SW480 (cell line): ENCODE data around the gene BRF1.

ENCODE experiments used
- DNase-seq: peaks from one replicate; pipeline ENCODE4 v3.0.0-alpha.2; 2016; ENCODE audit warnings: low spot score

BRF1 gene

DNA sequence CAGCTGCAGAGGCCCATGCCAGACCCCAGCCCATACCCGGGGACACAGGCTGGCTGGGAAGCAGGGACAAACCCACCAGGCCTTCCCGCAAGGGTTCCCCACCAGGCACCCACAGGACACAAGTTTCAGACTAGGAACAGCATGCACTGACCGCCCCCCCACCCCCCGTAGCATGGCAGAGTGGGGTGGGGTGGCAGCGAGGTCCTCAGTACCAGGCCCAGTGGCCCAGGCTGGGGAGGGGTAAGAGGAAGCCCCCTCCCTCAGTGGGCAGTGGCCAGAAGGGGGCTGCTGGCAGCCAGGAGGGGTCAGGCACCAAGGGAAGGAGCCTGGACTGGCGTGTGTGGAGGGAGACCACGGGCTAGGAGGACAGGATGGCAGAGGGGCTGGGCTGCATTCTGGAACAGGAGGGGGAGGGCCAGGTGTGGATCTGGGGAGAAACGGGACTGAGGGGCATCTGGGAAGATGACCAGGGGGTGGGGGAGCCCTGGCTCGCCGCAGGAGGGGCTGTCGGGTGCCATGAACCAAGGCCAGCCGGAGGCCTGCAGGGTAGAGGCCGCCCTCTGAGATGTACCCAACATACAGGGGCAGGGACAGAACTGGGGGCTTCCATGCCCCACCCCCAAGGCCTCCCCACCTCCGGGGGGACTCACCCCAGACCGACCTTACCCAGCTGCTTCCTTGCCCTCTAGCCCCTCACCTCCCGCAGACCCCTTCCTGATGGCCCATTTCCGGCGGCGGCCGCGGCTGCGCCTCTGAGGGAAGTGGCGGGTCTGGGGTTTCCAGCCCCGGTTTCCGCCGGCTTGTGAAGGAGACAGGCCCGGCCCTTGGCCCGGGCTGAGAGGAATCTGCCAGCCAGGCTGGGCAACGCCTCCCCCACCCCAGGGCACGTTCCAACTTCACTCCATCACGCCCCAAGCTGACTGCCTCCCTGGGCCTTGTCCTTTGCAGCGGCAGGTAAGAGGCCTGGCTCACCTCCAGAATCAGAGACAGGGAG, 126.6 kb downstream of the BRF1 start:
- no peak for DNase-seq

- no peak for DNase-seq
These were observed 127.7 kb downstream of the BRF1 start for GRCh38 chr14:105173145-105173544.

- no peak for DNase-seq
These were observed 128.3 kb downstream of the BRF1 start for GRCh38 chr14:105172476-105172875.

- DNase-seq, result peak; percentile 42
These were observed 129.7 kb downstream of the BRF1 start for GRCh38 chr14:105171004-105171673.

DNA sequence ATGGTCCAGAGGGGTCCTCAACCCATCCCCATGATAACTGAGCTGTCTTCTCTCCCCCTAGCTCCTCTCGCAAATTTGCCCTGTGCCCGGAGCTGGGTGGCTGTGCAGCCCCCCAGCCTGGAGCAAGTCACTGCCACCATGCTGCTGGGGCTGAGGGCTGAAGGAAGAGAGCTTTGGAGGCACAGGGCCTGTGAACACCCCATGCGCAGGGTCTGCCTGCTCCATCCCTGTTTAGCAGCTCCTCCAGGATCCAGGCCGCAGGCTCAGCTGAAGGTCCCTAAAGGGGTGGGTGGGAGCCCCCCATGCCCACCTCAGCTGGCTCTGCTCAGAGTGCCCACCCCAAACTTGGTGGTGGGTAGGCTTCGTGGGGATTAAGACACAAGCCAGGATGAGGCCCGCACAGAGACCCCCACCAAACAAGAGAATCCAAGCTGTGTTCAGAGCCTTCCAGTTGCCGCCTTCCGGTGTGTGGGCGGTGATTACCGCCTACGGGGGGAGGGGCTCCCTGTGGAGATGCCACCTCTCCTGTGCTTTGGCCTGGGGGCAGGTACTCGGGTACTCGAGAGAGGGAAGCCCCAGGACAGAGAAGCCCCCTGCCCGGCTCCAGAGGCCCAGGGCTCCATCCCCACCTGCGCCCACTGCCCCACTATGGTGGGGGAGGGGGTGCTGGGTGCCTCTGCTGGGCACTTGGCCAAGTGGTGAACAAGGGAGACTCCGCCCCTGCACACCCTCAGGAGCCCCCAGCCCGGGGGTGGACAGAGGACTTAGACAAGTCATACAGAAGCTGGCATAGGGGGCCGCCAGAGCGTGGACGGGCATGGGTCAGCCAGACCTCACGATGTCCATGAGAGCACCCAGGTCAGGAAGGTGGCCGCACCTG, 130.8 kb downstream of the BRF1 start:
- no peak for DNase-seq

DNA sequence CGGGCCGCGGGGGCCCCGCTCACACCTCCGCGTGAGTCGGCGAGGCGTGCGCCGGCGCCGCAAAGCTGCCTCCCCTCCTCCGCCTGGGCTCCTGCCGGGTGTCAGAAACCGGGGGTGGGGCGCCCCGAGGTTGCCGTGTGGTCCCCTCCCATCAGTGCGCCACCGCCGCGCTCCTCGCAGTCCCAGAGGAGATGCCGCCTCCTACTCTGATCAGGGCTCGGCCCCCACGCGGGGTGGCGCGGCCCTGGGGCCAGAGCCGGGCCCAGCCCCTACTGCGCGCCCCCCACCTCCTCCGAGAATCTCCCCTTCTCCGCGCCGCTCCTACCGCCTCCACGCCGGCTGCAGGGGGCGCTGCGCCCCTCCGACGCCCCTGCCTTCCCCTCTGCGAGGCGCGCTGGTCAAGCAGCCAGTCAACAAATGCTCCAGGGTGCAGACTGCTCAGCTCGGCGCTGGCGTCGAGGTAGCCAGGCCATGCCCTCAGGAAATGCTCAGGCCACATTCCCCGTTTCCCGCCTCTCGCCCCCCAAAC, 131.8 kb downstream of the BRF1 start:
- peak; percentile 60 for DNase-seq

DNA sequence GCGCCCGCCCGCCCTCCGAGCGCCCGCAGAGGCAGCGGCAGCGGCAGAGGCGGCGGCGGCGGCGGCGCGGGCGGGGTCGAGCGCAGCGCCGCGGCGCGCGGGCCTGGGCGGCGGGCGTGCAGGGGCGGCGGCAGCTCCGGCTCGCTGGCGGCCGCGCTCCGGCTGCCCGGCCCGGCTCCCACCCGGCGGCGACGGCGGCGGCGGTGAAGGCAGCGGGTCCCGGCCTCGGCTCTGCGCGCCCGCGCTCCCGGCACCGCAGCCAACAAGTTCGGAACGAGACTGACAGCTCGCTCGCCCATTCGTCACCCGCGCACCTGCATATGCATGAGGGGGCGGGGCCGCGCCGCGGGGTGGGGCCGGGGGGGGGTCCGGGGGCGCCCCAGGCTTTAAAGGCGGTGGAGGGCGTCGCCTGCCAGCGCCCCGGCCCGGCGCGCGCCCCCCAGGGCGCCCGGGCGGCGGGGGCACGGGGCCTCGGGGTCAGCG, 132.3 kb downstream of the BRF1 start, which contains the start of gene JAG2:
Gene JAG2, minus strand, starts transcription at position 281 of the 483 bp plus-strand sequence. CDS start 356 bp downstream, outside the sequence.
- DNase-seq, result peak; percentile 77

GRCh38 chr14:105168093-105168420, 132.7 kb downstream of the BRF1 start:
- DNase-seq, result no peak

- peak; percentile 72 for DNase-seq
These were observed 133.3 kb downstream of the BRF1 start for GRCh38 chr14:105167303-105168092.

DNA sequence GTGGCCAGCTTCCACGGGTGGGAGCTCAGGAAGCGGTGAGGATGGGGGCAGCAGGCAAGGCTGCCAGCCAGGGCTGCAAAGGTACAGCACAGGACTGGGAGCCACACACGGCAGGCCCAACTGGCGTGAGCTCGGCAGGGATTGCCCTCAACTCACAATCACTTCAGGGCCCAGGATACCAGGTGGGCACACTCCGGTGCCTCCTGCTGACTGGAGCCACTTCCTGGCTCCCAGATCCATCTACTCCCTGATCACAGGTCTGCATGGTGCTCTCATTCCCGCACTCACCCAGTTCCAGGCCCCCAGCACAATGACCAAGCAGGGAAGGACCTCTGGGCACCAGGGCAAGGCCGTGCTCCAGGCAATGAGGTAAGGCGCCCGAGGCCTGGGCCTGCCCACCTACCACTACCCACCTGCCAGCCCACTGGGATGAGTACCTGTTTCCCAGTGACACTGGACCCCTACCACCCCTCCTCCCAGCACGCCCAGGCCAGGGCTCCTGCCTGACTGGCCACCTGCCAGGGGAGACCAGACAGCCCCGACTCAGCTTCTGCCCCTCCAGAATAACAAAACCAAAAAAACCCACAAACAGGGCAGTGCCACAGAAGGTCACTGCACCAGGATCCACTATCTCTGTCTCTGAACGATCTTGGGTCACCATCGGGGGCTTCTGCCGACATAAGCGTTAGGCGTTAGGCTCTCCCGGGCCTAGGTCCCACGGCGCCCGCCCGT, 134.1 kb downstream of the BRF1 start:
- no peak for DNase-seq

DNA sequence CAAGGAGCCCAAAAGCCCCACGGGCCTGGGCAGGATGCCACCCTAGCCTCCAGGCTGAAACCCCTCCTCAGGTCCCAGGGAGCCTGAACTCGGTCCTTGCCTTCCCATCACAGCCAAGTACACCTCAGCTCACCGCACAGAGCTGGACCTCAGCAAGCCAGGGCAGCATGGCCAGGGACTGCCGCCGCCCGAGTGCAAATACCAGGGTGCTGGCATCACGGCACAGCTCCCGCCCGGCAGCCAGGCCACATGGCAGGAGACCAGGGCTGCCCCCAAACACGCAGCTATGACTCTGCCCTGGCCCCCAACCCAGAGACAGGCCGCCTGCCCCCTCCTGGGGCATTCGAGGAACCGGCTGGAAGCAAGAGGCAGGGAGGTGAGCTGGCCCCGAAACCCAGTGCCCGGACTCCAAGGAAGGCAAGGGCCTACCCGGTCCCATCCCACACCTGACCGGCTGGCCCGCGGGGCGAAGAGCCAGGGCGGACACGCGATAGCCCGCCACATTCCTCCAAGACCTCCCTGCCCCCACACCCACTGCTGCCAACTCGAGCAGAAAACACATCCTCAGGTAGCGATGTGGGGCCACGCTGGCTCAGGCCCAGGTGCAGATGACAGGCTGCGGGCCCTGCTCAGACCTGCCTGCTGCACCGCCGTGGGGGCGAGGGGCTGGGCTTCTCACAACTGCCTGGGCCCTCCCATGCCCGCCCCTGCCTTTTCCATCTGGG, 134.9 kb downstream of the BRF1 start:
- no peak for DNase-seq

GRCh38 chr14:105165134-105165704, 135.6 kb downstream of the BRF1 start:
- DNase-seq, result peak; percentile 87

- DNase-seq, result no peak
These were observed 137.6 kb downstream of the BRF1 start for GRCh38 chr14:105163040-105163742.

DNA sequence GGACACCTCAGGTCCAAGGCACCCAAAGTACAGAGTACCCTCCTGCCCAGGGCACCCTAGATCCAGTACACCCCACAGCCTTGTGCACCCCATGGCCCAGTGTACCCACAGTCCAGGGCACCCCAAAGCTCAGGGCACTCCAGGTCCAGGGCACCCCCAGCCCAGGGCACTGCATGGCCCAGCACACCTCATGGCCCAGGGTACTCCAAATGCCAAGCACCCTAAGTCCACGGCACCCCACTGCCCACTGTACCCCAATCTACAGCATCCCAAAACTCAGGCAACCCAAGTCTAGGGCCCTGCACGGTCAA, 138.2 kb downstream of the BRF1 start:
- no peak for DNase-seq

- no peak for DNase-seq
These were observed 138.7 kb downstream of the BRF1 start for GRCh38 chr14:105161964-105162668.

DNA sequence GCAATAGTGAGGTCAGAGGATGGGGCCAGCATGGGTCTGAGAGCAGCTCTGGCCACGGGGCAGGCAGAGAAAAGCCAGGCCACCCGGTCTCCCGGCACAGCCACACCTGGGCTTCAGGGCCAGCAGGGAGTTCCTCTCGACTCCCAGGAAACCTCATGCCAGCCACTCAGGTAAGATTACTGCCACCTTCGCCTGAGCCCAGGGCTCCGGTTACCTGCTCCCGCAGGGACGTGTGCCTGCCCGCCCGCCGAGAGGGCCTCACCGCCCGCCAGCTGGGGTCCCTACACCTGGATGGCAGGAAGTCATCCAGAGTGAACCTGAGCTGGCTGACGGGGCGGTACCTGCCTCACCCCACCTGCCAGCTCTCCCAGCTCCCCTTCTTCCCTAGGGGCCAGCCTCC, 139.5 kb downstream of the BRF1 start:
- no peak for DNase-seq

DNA sequence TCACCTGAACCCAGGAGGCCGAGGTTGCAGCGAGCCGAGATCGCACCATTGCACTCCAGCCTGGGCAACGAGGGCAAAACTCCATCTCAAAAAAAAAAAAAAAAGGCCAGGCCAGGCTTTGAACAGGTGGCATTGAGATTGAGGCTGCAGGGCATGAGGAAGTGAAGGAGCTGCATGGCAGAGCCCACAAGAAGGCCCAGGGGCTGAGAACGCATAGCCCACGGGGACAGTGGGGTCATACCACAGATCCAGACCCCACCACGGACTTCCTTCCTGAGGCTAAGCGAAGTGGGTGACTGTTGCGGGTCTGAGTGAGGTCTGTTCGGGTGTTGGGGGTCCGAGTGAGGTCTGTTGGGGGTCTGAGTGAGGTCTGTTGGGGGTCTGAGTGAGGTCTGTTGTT, 140.0 kb downstream of the BRF1 start:
- no peak for DNase-seq

DNA sequence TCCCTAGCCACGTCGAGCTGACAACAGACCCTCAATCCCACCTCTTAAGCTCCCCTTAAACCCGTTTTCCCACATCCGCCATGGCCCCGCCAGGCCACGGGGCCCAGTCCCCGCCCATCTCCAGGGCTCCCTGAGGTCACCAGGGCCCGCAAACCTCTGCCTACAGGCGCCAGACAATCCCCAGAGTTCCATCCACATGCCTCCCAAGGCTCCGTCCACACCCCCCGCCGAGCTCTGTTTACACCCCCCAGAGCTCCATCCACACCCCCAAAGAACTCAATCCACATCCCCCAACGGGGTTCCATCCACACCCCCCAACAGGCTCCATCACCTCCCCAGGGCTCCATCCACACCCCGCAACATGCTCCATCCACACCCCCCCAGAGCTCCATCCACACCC, 141.5 kb downstream of the BRF1 start:
- DNase-seq, result no peak
